DOHH2 (cell line): ENCODE measurements around the gene CEMIP2.

Experiments
- H3F3A ChIP-seq: fragments of 200-600 bp; sonication (generic), shearing (Covaris generic); 2 replicates; pipeline ENCODE4 v1.6.0; 2016; ENCODE audit warnings: antibody characterized with exemption, mild to moderate bottlenecking; ENCODE audit not compliant: control insufficient read depth, insufficient read depth
- H3K27ac ChIP-seq: fragments of 200-600 bp; sonication (generic); 2 replicates; pipeline ENCODE4 v1.5.1; 2014; ENCODE audit warnings: low read depth, mild to moderate bottlenecking, low read length, moderate library complexity
- H3K27me3 ChIP-seq: fragments of 200-600 bp; sonication (generic); 2 replicates; pipeline ENCODE4 v1.6.1; 2014; ENCODE audit warnings: mild to moderate bottlenecking, low read length, mixed read lengths; ENCODE audit not compliant: control insufficient read depth
- H3K36me3 ChIP-seq: fragments of 200-600 bp; sonication (generic); 2 replicates; pipeline ENCODE4 v1.6.1; 2014; ENCODE audit warnings: mild to moderate bottlenecking, low read length, moderate library complexity, mixed read lengths; ENCODE audit not compliant: control insufficient read depth
- H3K4me1 ChIP-seq: fragments of 200-600 bp; sonication (generic); 2 replicates; pipeline ENCODE4 v1.6.1; 2014; ENCODE audit warnings: mild to moderate bottlenecking, low read length, mixed read lengths; ENCODE audit not compliant: control insufficient read depth
- H3K4me2 ChIP-seq: fragments of 200-600 bp; sonication (generic); 2 replicates; pipeline ENCODE4 v1.6.0; 2014; ENCODE audit warnings: mild to moderate bottlenecking, low read length, moderate library complexity
- H3K4me3 ChIP-seq: fragments of 200-600 bp; sonication (generic); 2 replicates; pipeline ENCODE4 v1.5.1; 2014; ENCODE audit warnings: mild to moderate bottlenecking, low read length, mixed read lengths
- H3K79me2 ChIP-seq: fragments of 200-600 bp; sonication (generic); 2 replicates; pipeline ENCODE4 v1.6.1; 2014; ENCODE audit warnings: mild to moderate bottlenecking, low read length, mixed read lengths; ENCODE audit not compliant: control insufficient read depth
- H3K9me2 ChIP-seq: fragments of 200-600 bp; sonication (generic); replicated peaks from 2 replicates; pipeline ENCODE4 v1.6.1; 2014; ENCODE audit warnings: mild to moderate bottlenecking, low read length, mixed read lengths; ENCODE audit not compliant: control insufficient read depth
- H3K9me3 ChIP-seq: fragments of 200-600 bp; sonication (generic); 2 replicates; pipeline ENCODE4 v1.6.1; 2014; ENCODE audit warnings: antibody characterized with exemption, low read length, mixed read lengths; ENCODE audit not compliant: control insufficient read depth, insufficient read depth
- H4K20me1 ChIP-seq: fragments of 200-600 bp; sonication (generic); 2 replicates; pipeline ENCODE4 v1.6.0; 2014; ENCODE audit warnings: low read depth, mild to moderate bottlenecking, antibody characterized with exemption, low read length, moderate library complexity; ENCODE audit not compliant: control insufficient read depth, insufficient read depth
- EZH2phosphoT487 ChIP-seq: fragments of 200-600 bp; sonication (generic); IDR thresholded peaks from 2 replicates; pipeline ENCODE4 v1.6.1; 2017; ENCODE audit warnings: borderline replicate concordance, mild to moderate bottlenecking, antibody characterized with exemption, low read length, moderate library complexity, mixed read lengths
- TF ChIP-seq, protein P1 (sequence below): fragments of 200-600 bp; sonication (generic); IDR thresholded peaks from one replicate; pipeline ENCODE4 v1.5.1; 2014; ENCODE audit warnings: antibody characterized with exemption, mild to moderate bottlenecking, low read depth, low read length; ENCODE audit not compliant: poor library complexity, severe bottlenecking

CEMIP2 gene

DNA sequence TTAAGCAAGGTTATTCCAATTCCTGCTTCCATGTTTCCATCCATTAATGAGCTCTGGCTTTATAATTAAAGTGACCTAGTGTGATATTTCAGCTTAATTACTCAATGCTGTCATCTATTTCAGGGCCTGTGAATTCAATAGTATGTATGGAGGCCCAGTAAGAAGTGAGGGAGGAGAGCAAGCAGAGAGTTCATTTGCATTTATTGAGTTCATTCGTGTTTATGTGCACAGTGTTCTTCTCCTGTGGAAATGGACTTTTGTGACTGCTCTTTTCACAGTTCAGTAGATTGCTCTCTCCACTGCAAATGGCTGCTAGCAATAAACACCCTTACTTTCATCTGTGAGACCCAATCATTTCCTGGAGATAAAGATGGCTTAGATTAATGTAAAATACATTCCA is 130.9 kb downstream of the CEMIP2 start:
- no peaks in the 10 kb centered on the region for H4K20me1 ChIP-seq
- H3K9me3 ChIP-seq: no peaks in the 10 kb centered on the region
- no peaks in the 10 kb centered on the region for H3K4me1 ChIP-seq
- peaks cover 4% of the 10 kb centered on the region for H3K27me3 ChIP-seq
- H3K27ac ChIP-seq: no peak overlapping the region
- no peak overlapping the region for H3K4me2 ChIP-seq
- no peaks in the 10 kb centered on the region for H3K9me2 ChIP-seq
- H3K79me2 ChIP-seq: no peaks in the 10 kb centered on the region
- H3K4me3 ChIP-seq: no peak overlapping the region
- no peak for TF ChIP-seq EZH2phosphoT487
- H3F3A ChIP-seq: no peaks in the 10 kb centered on the region
- no peaks in the 10 kb centered on the region for H3K36me3 ChIP-seq

DNA sequence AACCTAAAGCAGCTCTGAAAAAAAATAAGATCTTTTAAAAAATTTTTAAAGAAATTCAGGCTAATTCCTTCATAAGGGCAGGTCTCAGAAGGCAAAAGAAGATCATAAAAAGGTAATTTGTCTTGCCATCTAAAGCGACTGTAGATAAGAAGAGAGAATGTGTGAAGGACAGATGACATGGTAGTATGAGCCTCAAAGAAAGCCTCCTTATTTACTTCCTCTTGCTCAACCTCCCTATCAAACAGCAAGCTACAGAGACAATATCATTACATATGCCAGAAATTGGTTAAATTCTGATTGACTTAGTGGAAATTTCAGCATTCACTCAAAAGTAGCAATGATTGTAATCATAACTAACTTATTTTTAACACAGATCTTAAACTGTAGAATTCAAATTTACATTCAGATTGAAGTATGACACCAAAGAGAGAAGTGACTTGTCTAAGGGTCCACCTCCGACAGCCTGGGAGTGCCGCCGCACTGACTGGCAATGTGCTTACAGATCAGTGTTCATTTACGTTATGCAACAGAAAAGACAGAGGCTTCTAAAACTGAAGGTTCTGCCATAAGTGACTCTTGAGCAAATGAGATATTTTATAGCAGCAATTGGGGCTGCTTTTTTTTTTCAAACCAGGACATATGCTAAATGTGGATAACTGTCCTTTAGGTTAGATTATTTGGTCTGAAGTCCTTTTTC is 132.0 kb downstream of the CEMIP2 start:
- H4K20me1 ChIP-seq: no peaks in the 10 kb centered on the region
- no peaks in the 10 kb centered on the region for H3K36me3 ChIP-seq
- no peaks in the 10 kb centered on the region for H3K4me1 ChIP-seq
- H3K4me3 ChIP-seq: no peak overlapping the region
- H3K9me2 ChIP-seq: no peaks in the 10 kb centered on the region
- no peak overlapping the region for H3K4me2 ChIP-seq
- peaks cover 4% of the 10 kb centered on the region for H3K27me3 ChIP-seq
- no peaks in the 10 kb centered on the region for H3F3A ChIP-seq
- H3K79me2 ChIP-seq: no peaks in the 10 kb centered on the region
- H3K9me3 ChIP-seq: no peaks in the 10 kb centered on the region
- no peak overlapping the region for H3K27ac ChIP-seq
- no peak for TF ChIP-seq EZH2phosphoT487
- TF ChIP-seq, protein P1, sequence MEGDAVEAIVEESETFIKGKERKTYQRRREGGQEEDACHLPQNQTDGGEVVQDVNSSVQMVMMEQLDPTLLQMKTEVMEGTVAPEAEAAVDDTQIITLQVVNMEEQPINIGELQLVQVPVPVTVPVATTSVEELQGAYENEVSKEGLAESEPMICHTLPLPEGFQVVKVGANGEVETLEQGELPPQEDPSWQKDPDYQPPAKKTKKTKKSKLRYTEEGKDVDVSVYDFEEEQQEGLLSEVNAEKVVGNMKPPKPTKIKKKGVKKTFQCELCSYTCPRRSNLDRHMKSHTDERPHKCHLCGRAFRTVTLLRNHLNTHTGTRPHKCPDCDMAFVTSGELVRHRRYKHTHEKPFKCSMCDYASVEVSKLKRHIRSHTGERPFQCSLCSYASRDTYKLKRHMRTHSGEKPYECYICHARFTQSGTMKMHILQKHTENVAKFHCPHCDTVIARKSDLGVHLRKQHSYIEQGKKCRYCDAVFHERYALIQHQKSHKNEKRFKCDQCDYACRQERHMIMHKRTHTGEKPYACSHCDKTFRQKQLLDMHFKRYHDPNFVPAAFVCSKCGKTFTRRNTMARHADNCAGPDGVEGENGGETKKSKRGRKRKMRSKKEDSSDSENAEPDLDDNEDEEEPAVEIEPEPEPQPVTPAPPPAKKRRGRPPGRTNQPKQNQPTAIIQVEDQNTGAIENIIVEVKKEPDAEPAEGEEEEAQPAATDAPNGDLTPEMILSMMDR: no peak

DNA sequence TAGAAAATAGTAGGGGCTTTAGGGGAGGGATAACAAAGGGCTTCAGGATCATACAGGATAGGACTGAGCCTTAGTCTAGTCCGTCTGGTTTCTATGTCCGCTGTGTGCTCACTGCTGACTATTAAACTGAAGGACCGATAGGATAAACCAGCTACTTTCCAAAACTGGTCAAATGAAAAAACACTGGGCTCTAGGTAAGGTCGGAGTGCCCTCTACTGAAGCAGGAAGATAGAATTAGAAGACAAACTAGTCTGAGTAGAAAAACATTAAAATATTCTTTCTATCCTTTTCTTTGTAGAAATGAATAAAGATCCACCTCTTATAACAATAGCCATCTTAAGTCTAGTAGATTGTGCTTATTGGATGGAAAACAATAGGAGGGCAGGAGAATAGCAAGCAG is 133.6 kb downstream of the CEMIP2 start:
- Histone ChIP-seq H3K79me2 (no peaks in the 10 kb centered on the region), H3K36me3 (no peaks in the 10 kb centered on the region)

More for the DNA sequence above, 133.6 kb downstream of the CEMIP2 start:
- Histone ChIP-seq H3K9me2 (no peaks in the 10 kb centered on the region), H3K27me3 (peaks cover 4% of the 10 kb centered on the region), H3K4me2 (no peak overlapping the region), H3F3A (no peaks in the 10 kb centered on the region), H3K9me3 (no peaks in the 10 kb centered on the region), H3K4me3 (no peak overlapping the region), H3K4me1 (no peaks in the 10 kb centered on the region), H3K27ac (no peak overlapping the region), H4K20me1 (no peaks in the 10 kb centered on the region)
- TF ChIP-seq, protein P1: no peak
- no peak for TF ChIP-seq EZH2phosphoT487
